Measurements from ENCODE around the gene VPS25.
"Not testable (repeated sequence)": the region's sequence is repeated elsewhere in the genome, so short reads cannot be mapped to it uniquely, and the experiment has no call there.

The VPS25 gene

GRCh38 chr17:42773290-42774035, at the start of gene VPS25:
Gene VPS25 (plus strand): TSS chr17:42773449. CDS start chr17:42773476, 27 bp downstream.
- peak; percentile 74 for DNase-seq (ENCODE audit: low spot score)

- no peak for DNase-seq (ENCODE audit: low spot score)
Observed at GRCh38 chr17:42723636-42724035, 49.6 kb upstream of the VPS25 start.

- DNase-seq (ENCODE audit: low spot score) = no peak
Observed at GRCh38 chr17:42725143-42725542, 48.1 kb upstream of the VPS25 start.

- DNase-seq (ENCODE audit: low spot score) = no peak
Observed at GRCh38 chr17:42740699-42741098, 32.5 kb upstream of the VPS25 start.

GRCh38 chr17:42742916-42743315, 30.3 kb upstream of the VPS25 start:
- not testable (repeated sequence) for DNase-seq (ENCODE audit: low spot score)

- DNase-seq (ENCODE audit: low spot score) = no peak
Observed at GRCh38 chr17:42743595-42744282, 29.5 kb upstream of the VPS25 start.

GRCh38 chr17:42744283-42744805, 28.9 kb upstream of the VPS25 start:
- DNase-seq (ENCODE audit: low spot score) = peak; percentile 65

GRCh38 chr17:42744806-42745617, 28.2 kb upstream of the VPS25 start, which contains the start of gene EZH1:
Gene EZH1 (minus strand): TSS chr17:42745040. CDS start chr17:42728941, 16,099 bp downstream.
- DNase-seq (ENCODE audit: low spot score) = peak; percentile 97

GRCh38 chr17:42748202-42748907, 24.9 kb upstream of the VPS25 start:
- no peak for DNase-seq (ENCODE audit: low spot score)

- DNase-seq (ENCODE audit: low spot score) = no peak
Observed at GRCh38 chr17:42748908-42749798, 24.1 kb upstream of the VPS25 start.

- no peak for DNase-seq (ENCODE audit: low spot score)
Observed at GRCh38 chr17:42750739-42751344, 22.4 kb upstream of the VPS25 start.

GRCh38 chr17:42751628-42752027, 21.6 kb upstream of the VPS25 start:
- no peak for DNase-seq (ENCODE audit: low spot score)

- no peak for DNase-seq (ENCODE audit: low spot score)
Observed at GRCh38 chr17:42754782-42755181, 18.5 kb upstream of the VPS25 start.

GRCh38 chr17:42759982-42760651, 13.1 kb upstream of the VPS25 start:
- DNase-seq (ENCODE audit: low spot score) = no peak

- DNase-seq (ENCODE audit: low spot score) = no peak
Observed at GRCh38 chr17:42760652-42761581, 12.3 kb upstream of the VPS25 start, which contains the start of gene RAMP2. Gene RAMP2 (plus strand): TSS chr17:42761227. CDS start chr17:42761262, 35 bp downstream.

GRCh38 chr17:42761638-42762037, 11.6 kb upstream of the VPS25 start:
- no peak for DNase-seq (ENCODE audit: low spot score)

- no peak for DNase-seq (ENCODE audit: low spot score)
Observed at GRCh38 chr17:42766124-42766523, 7.1 kb upstream of the VPS25 start.

- DNase-seq (ENCODE audit: low spot score) = no peak
Observed at GRCh38 chr17:42767512-42767911, 5.7 kb upstream of the VPS25 start.
